Right ventricle myocardium inferior (tissue), 1 donor: ENCODE measurements around the gene CHST15. TPM values are rescaled to one million over a fixed set of nuclear protein-coding genes. Genes with fewer than 3 reads are reported as not detected.

Experiments
- ATAC-seq: fragments of 200-7000 bp; cut with Tn5 transposase; one replicate; pipeline ENCODE4 v1.9.1; 2020; ENCODE audit warnings: mild to moderate bottlenecking, moderate library complexity
- DNase-seq: peaks from one replicate; pipeline ENCODE4 v3.0.0; 2021; ENCODE audit errors: missing footprints
- intact Hi-C: fragments of 100-400 bp; cut with DNase I; formaldehyde crosslinking; loops from one replicate; pipeline ENCODE4 v1.11.0; 2022
- total RNA-seq: library from RNA; stranded (reverse); fragmentation: NEBNext Ultra II Directional; extraction: Animal tissue kit (Norgen Biotek cat#: 25700); gene quantifications from one replicate; pipeline ENCODE4 v1.2.1, GENCODE V29; 2021
- donor health status: DM: no; HTN: yes; CAD: no; lungs with severe emphysema.

The CHST15 gene
- total RNA-seq, 1 donor from 2014 or later = 3.8 TPM

DNA sequence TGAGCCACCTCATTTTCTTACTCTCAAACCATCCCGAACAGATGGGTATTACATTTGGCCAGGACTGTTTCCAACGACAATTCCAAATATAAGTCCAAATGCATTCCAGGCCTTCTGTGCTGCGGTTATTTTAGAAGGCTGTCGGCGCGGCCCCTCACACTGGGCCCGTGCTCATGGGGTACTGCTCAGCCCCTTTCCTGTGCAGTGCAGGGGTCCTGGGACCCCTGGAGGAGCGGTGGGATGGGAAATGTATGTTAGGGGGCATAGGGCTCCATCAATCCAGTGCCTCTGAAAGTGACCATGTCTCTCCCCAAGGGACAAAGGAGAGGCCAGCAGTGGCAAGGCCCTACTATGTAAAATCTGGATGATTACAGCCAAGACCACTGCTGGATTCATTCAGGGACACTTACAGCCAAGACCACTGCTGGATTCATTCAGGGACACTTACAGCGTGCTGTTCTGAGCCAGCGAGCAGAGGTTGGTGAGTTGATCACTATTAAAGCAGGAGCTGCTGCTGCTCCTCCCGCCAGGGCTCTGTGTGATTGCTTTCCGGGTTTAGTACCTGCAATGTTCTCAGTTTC lies 66.3 kb downstream of the CHST15 start:
- no peak for ATAC-seq
- DNase-seq = no peak
- intact Hi-C loops = no loop called here

- DNase-seq (no peak), ATAC-seq (no peak)
- intact Hi-C loops = no loop called here
Observed at GRCh38 chr10:124026589-124026939, 66.8 kb downstream of the CHST15 start.

- intact Hi-C loops = loop anchor here (1.0 kb wide), 1 partner anchor 363 kb away; no protein-coding TSS in a partner anchor
- ATAC-seq = no peak
- no peak for DNase-seq
Observed at GRCh38 chr10:124025660-124026588, 67.5 kb downstream of the CHST15 start.

GRCh38 chr10:124025152-124025551 lies 68.2 kb downstream of the CHST15 start:
- ATAC-seq (no peak), DNase-seq (no peak)
- intact Hi-C loops = loop anchor here (1.0 kb wide), 1 partner anchor 364 kb away; no protein-coding TSS in a partner anchor

DNA sequence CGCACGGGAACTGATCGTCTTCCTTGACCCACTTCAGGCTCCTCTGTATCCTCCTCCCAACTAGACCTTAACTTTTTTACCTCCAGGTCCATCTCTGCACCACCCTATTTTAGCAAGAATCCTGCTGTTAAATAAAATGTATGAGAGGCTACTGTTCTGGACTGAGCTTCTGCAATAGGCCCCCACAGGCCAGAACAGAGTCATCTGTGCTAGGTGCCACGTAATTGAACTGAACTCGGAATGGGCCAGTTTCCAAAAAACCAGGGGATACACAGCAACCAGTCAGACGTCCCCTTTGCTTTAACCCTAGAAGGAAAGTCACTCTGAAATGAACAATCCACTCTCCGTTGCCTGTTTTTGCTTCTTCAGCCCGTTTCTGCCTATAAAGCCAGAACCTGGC lies 71.3 kb downstream of the CHST15 start:
- intact Hi-C loops = no loop called here
- ATAC-seq = no peak
- DNase-seq = no peak

DNA sequence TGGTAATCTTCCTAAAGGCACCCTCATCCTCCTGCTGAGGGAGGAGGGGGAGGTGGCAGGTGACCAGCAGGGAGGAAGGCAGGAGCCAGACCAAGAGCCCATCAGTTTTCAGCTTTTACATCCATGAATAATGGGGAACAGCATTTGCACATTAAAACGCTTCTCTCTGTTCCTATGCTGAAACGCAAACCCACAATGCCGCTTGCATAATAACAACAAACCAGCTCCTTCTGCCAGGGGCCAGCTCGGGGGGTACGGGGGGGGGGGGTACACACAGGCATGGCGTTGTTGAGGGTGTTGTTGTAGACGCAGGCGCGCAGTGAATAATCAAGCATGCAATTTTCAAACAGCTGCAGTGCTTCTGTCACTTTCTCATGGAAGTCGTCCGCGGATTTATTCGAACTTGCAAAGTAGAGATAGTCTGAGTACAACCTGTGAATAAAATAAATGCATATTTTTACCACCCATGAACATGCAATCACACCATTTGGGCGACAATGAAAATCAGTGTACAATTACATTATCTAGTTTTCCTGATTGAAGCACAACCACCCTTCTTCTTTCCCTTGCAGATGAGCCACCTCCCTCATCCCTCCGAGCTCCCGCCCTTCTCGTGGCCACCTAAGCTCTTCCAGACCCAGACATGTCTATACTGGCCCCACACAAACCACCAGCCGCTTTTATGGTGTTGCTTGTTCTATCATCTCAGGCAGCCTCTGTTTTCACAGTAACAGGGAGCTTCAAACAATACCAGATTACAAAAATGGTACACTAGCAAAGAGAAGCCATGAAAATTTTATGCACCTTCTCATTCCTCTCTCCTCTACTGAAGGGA lies 72.2 kb downstream of the CHST15 start:
- ATAC-seq (no peak), DNase-seq (no peak)
- intact Hi-C loops = no loop called here

DNA sequence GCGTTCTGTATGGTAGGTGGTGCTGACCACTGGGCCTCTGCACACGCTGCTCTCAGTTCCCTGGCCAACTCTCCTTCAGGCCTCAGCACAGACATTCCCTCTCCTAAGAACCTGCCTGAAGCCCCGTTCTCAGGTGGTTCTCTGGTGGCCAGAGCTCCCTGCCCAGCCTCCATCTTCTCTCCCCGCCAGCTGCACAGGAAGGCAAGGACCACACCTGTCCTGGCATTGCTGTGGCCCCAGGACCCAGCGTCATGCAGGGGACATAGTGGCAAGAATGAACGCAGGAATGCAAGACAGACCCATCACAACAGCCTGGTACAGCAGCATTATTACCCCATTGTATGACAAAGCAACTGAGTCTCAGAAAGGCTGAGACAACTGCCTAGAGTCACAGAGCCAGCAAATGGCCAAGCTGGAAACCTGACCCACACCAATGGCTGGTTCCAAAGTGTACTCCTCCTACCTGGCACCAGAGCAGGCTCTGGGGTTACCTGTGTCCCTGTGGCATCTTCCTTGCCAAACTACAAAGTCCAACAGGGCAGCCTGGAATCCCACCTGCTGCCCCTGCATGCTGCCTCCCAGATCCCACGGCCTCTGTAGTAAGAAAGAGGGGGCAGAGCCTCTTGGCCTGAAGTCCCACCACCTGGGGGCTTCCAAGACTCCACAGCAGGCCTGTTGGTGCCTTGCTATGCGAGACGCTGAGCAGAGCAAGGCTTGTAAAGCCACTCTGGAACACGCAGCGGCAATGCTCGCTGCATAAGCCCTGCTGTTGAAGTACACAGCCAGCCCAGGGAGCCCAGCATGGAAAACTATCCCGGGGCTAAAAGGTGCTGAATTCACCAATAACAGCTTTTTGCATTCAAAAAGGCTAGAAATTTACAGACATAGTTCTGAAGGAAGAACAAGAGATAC lies 73.3 kb downstream of the CHST15 start:
- intact Hi-C loops = no loop called here
- DNase-seq (no peak), ATAC-seq (no peak)

DNA sequence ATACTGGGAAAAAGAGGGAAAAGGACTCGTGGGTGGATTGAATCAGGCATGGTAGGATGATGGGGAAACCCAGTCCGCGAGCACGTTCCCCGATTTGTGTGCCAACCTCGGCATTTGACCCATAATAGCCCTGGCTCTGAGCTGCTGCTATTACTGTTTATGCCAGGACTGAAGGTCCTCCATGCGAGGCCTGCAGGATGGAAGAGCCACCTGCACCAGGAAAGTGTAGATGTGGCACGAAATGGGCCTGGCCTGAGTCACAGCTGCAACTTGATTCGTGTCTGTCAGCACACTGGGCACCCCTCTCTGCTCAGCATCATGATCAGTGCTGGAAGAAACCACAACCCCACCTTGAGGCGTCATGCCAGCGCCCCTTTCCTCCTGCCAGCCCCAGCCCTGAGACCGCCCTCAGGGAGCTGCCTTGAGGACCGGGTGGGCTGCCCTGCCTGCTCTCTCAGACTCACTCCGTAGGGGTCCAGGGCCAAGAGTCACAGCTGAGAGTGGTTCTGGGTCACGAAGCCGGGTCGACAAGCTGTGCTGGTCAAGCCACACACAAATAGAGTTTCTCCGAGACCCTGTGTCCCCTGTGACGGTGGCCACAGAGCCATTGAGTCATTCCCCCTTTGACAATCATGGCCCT lies 74.4 kb downstream of the CHST15 start:
- intact Hi-C loops = no loop called here
- ATAC-seq = no peak
- DNase-seq = no peak

DNA sequence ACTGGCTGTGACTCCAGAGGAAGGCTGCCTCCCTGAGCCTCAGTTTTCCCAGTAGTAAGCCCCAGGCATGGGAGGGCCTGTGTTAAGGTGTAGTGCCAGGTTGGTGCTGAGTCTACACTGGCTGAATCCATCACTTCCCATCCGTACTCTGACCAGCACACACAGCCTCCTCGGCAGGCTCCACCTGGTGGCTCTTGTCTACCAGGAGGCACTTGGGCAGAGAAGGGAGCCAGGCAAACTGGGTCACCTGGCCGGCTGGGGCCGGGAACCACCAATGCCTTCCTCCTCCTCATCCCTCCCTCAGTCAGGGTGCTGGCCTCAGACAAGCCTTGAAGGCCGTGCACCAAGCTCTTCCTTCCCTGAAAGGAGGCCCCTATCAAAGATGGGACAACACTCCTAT lies 75.7 kb downstream of the CHST15 start:
- intact Hi-C loops = no loop called here
- DNase-seq (no peak), ATAC-seq (no peak)

DNA sequence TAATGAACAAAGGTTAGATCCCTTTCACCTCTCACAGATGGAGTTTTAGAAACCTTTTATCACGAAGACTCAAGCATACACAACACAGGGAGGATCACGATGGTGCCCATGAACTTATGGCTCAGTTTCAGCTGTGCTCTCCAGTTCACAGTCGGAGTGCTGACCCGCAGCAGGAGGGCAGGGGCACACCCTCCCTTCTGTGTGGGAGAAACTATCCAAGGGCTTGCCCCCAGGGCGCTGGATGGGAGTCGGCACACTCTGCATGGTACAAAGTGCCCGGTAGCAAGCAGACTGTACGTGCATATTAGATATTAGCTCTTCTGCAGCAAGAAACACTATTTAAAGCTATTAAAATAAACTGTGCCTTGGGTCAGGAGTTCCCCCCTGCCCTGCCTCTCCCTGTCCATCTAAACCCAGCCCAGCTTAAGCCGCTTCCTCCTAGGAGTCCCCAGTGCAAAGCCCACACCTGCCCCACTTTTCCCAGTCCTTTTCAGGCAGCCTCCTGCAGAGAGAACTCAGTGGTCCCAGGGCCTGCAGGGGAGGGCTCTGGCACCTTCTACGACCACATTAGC lies 76.5 kb downstream of the CHST15 start:
- DNase-seq = no peak

DNA sequence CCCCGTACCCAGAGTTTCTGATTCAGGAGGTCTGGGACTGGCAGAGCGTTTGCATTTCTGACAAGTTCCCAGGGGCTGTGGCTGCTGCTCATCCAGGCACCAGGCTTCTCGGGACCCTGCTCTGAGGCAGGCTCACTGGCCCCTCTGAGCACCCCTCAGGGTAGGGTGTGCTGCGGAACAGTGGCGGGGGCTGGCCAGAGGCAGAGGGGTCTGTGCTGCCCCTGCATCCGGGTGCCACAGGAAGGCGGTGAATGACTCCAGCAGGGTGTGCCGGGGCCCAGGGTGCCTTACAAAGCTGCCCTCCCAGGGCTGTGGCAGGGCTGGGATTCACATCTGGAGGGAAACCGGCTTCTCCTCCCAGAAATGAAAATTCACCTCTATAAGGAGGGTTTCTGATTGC lies 77.4 kb downstream of the CHST15 start:
- ATAC-seq (no peak), DNase-seq (no peak)
- intact Hi-C loops = no loop called here

More for the DNA sequence above, 76.5 kb downstream of the CHST15 start:
- intact Hi-C loops = no loop called here
- no peak for ATAC-seq

GRCh38 chr10:124014416-124015154 lies 78.8 kb downstream of the CHST15 start:
- intact Hi-C loops = no loop called here
- ATAC-seq = no peak
- no peak for DNase-seq

- intact Hi-C loops = no loop called here
- DNase-seq (no peak), ATAC-seq (no peak)
Observed at GRCh38 chr10:124013916-124014315, 79.5 kb downstream of the CHST15 start.

DNA sequence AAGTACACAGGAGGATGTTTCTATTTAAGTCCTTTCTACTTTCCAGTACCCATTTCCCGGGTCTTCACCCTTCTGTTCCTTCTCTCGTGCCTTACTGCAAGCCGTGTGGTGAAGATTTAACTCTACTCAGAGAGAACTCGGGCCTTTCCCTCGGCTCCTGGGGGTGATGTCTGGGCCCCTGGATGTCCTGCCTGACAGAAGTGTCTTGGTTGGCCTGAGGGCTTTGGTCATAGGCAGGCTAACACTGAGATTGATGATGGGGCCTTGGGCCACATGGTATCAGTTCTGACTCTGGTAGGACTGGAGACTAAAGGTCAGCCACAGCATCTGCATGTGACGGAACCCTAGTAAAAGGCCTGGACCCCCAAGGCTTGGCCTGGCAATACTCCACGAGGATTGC lies 80.4 kb downstream of the CHST15 start:
- DNase-seq (no peak), ATAC-seq (no peak)
- intact Hi-C loops = no loop called here

- intact Hi-C loops = no loop called here
Observed at GRCh38 chr10:124012583-124012982, 80.8 kb downstream of the CHST15 start.

DNA sequence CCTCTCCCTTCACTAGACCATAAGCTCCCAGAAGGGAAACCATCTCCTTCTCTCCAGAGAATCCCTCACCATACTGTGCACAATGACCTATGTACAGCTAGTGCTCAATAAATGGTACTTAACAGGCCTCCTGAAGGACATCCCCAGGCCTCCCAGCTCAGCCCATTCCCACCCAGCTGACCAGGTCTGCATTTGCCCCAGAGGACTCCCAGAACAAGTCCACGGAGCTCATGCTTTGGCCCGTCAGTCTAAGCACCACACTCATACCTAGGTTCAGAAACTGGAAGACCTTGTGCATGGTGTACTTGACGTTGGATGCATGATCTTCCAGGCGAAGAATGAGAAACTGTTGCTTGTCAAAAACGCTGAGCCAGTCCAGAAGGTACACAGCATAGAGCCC lies 81.3 kb downstream of the CHST15 start:
- DNase-seq = no peak
- no peak for ATAC-seq
- intact Hi-C loops = no loop called here

More at GRCh38 chr10:124012583-124012982, 80.8 kb downstream of the CHST15 start:
- ATAC-seq (no peak), DNase-seq (no peak)

- DNase-seq = no peak
- intact Hi-C loops = no loop called here
- ATAC-seq = no peak
Observed at GRCh38 chr10:124011464-124011863, 81.9 kb downstream of the CHST15 start.
